Measurements from ENCODE around the gene SEMA3A. TPM values are rescaled to one million over a fixed set of nuclear protein-coding genes. Genes with fewer than 3 reads are reported as not detected.

SEMA3A gene
- total RNA-seq, 2 experiments from 2014 or later = not detected

- no peak for TF ChIP-seq EZH2phosphoT487 (IDR thresholded peaks at IDR 0.05; ENCODE audit: borderline replicate concordance, low read depth, low read length)
- Histone ChIP-seq H3K4me2 (ENCODE audit: low read length) (no peak overlapping the region), H4K20me1 (ENCODE audit: insufficient read depth, low read length) (no peaks in the 10 kb centered on the region), H3K36me3 (ENCODE audit: insufficient read depth, low read length) (no peaks in the 10 kb centered on the region), H3K4me1 (ENCODE audit: insufficient read depth, low read length, poor library complexity, severe bottlenecking) (no peaks in the 10 kb centered on the region), H3K27ac (ENCODE audit: low read depth, low read length, poor library complexity, severe bottlenecking) (no peak overlapping the region), H2AFZ (ENCODE audit: low read length) (no peak overlapping the region), H3K79me2 (ENCODE audit: insufficient read depth, low read depth, low read length) (no peaks in the 10 kb centered on the region), H3K9me2 (ENCODE audit: insufficient read depth, low read length) (no peaks in the 10 kb centered on the region), H3K9me3 (ENCODE audit: low read length) (no peaks in the 10 kb centered on the region), H3K4me3 (ENCODE audit: low read depth, low read length, poor library complexity, severe bottlenecking) (no peak overlapping the region)
- ChIA-PET CTCF (ENCODE audit: unreplicated experiment) (no interaction called here), POLR2A (no interaction called here)
- no TSS peak for BruUV-seq (replicated peaks)
- DNase-seq (ENCODE audit: low spot score) = no peak
- intact Hi-C loops (cut with micrococcal nuclease; ENCODE audit: unreplicated experiment) = no loop called here
These were observed 242.4 kb downstream of the SEMA3A start for GRCh38 chr7:83952236-83952635.

GRCh38 chr7:83947260-83947659 is 247.3 kb downstream of the SEMA3A start:
- Histone ChIP-seq H3K4me2 (ENCODE audit: low read length) (no peak overlapping the region), H3K79me2 (ENCODE audit: insufficient read depth, low read depth, low read length) (no peaks in the 10 kb centered on the region), H3K36me3 (ENCODE audit: insufficient read depth, low read length) (no peaks in the 10 kb centered on the region), H3K9me2 (ENCODE audit: insufficient read depth, low read length) (no peaks in the 10 kb centered on the region), H3K4me1 (ENCODE audit: insufficient read depth, low read length, poor library complexity, severe bottlenecking) (no peaks in the 10 kb centered on the region), H3K27ac (ENCODE audit: low read depth, low read length, poor library complexity, severe bottlenecking) (no peak overlapping the region), H3K4me3 (ENCODE audit: low read depth, low read length, poor library complexity, severe bottlenecking) (no peak overlapping the region), H4K20me1 (ENCODE audit: insufficient read depth, low read length) (no peaks in the 10 kb centered on the region), H3K9me3 (ENCODE audit: low read length) (no peaks in the 10 kb centered on the region), H2AFZ (ENCODE audit: low read length) (no peak overlapping the region)
- ChIA-PET CTCF (ENCODE audit: unreplicated experiment) (interaction anchor here (0.7 to 0.9 kb wide), 2 partner anchors 11 to 27 kb away, joined by 3 to 4 read pairs; no protein-coding TSS in a partner anchor), POLR2A (interaction anchor here (0.6 kb wide), 1 partner anchor 127 kb away, joined by 3 read pairs; no protein-coding TSS in a partner anchor)
- peak; percentile 24 for DNase-seq (ENCODE audit: low spot score)
- TF ChIP-seq EZH2phosphoT487 (IDR thresholded peaks at IDR 0.05; ENCODE audit: borderline replicate concordance, low read depth, low read length) (no peak), CTCF (conservative IDR thresholded peaks at IDR 0.05; ENCODE audit: low read length) (peak; percentile 77)
- intact Hi-C loops (cut with micrococcal nuclease; ENCODE audit: unreplicated experiment) = no loop called here
- no TSS peak for BruUV-seq (replicated peaks)

GRCh38 chr7:83946801-83947200 is 247.8 kb downstream of the SEMA3A start:
- H3K4me1 ChIP-seq (ENCODE audit: insufficient read depth, low read length, poor library complexity, severe bottlenecking) = no peaks in the 10 kb centered on the region
- intact Hi-C loops (cut with micrococcal nuclease; ENCODE audit: unreplicated experiment) = no loop called here
- H3K4me3 ChIP-seq (ENCODE audit: low read depth, low read length, poor library complexity, severe bottlenecking) = no peak overlapping the region
- no peak for TF ChIP-seq EZH2phosphoT487 (IDR thresholded peaks at IDR 0.05; ENCODE audit: borderline replicate concordance, low read depth, low read length)
- no peak for TF ChIP-seq CTCF (conservative IDR thresholded peaks at IDR 0.05; ENCODE audit: low read length)
- H4K20me1 ChIP-seq (ENCODE audit: insufficient read depth, low read length) = no peaks in the 10 kb centered on the region
- POLR2A ChIA-PET = interaction anchor here (0.6 kb wide), 1 partner anchor 128 kb away, joined by 3 read pairs; no protein-coding TSS in a partner anchor
- CTCF ChIA-PET (ENCODE audit: unreplicated experiment) = no interaction called here
- BruUV-seq (replicated peaks) = no TSS peak
- H3K36me3 ChIP-seq (ENCODE audit: insufficient read depth, low read length) = no peaks in the 10 kb centered on the region
- no peaks in the 10 kb centered on the region for H3K79me2 ChIP-seq (ENCODE audit: insufficient read depth, low read depth, low read length)
- no peak overlapping the region for H3K27ac ChIP-seq (ENCODE audit: low read depth, low read length, poor library complexity, severe bottlenecking)
- no peak overlapping the region for H3K4me2 ChIP-seq (ENCODE audit: low read length)
- no peaks in the 10 kb centered on the region for H3K9me2 ChIP-seq (ENCODE audit: insufficient read depth, low read length)
- H2AFZ ChIP-seq (ENCODE audit: low read length) = no peak overlapping the region
- no peak for DNase-seq (ENCODE audit: low spot score)
- no peaks in the 10 kb centered on the region for H3K9me3 ChIP-seq (ENCODE audit: low read length)

Measured in OCI-LY7 (cell line).